ENCODE results near the gene ST7L. TPM values are rescaled to one million over a fixed set of nuclear protein-coding genes. Genes with fewer than 3 reads are reported as not detected.

Gene ST7L
- total RNA-seq, 1 donor from 2014 or later = 14.8 TPM

- Histone ChIP-seq H3K9ac (ENCODE audit: low read length) (no peak overlapping the region), H3K4me1 (ENCODE audit: insufficient read depth, low read length) (peaks cover 17% of the 10 kb centered on the region), H3K27me3 (ENCODE audit: insufficient read depth, low read length) (peaks cover 69% of the 10 kb centered on the region), H3K4me3 (ENCODE audit: insufficient read depth, low read depth, low read length) (no peak overlapping the region), H3K27ac (ENCODE audit: low read depth, low read length) (no peak overlapping the region), H2AFZ (ENCODE audit: low read depth, low read length) (no peak overlapping the region), H3K36me3 (ENCODE audit: insufficient read depth, low read length) (no peaks in the 10 kb centered on the region), H3K9me3 (ENCODE audit: insufficient read depth, low read depth, low read length) (no peaks in the 10 kb centered on the region), H4K20me1 (ENCODE audit: insufficient read depth, low read length) (peaks cover 36% of the 10 kb centered on the region), H3K4me2 (ENCODE audit: low read length) (no peak overlapping the region), H3K79me2 (ENCODE audit: insufficient read depth, low read length) (no peaks in the 10 kb centered on the region)
- H3K36me3 Mint-ChIP-seq (ENCODE audit: low read depth, unreplicated experiment) = peaks cover 11% of the 10 kb centered on the region
- no peak overlapping the region for H3K27ac Mint-ChIP-seq (ENCODE audit: unreplicated experiment)
- TF ChIP-seq EZH2 (IDR thresholded peaks at IDR 0.05; ENCODE audit: insufficient read depth, low read length) (no peak), CTCF (IDR thresholded peaks at IDR 0.05; ENCODE audit: insufficient read depth, low read depth, low read length) (no peak)
- DNase-seq (ENCODE audit: low read depth) = no peak
- H3K9me3 Mint-ChIP-seq (ENCODE audit: unreplicated experiment) = no peaks in the 10 kb centered on the region
- peaks cover 57% of the 10 kb centered on the region for H3K4me1 Mint-ChIP-seq (ENCODE audit: low read depth, unreplicated experiment)
- H3K27me3 Mint-ChIP-seq (ENCODE audit: low read depth, unreplicated experiment) = peaks cover 2% of the 10 kb centered on the region
- no peak overlapping the region for H3K4me3 Mint-ChIP-seq (ENCODE audit: unreplicated experiment)
- FAIRE-seq = no peak
Observed at GRCh38 chr1:112517646-112518045, 101.3 kb downstream of the ST7L start.

GRCh38 chr1:112517231-112517630 lies 101.7 kb downstream of the ST7L start:
- Mint-ChIP-seq H3K27me3 (ENCODE audit: low read depth, unreplicated experiment) (peaks cover 3% of the 10 kb centered on the region), H3K4me1 (ENCODE audit: low read depth, unreplicated experiment) (peaks cover 53% of the 10 kb centered on the region), H3K36me3 (ENCODE audit: low read depth, unreplicated experiment) (peaks cover 11% of the 10 kb centered on the region), H3K9me3 (ENCODE audit: unreplicated experiment) (no peaks in the 10 kb centered on the region), H3K27ac (ENCODE audit: unreplicated experiment) (no peak overlapping the region), H3K4me3 (ENCODE audit: unreplicated experiment) (no peak overlapping the region)
- Histone ChIP-seq H3K9me3 (ENCODE audit: insufficient read depth, low read depth, low read length) (no peaks in the 10 kb centered on the region), H3K4me3 (ENCODE audit: insufficient read depth, low read depth, low read length) (no peak overlapping the region), H2AFZ (ENCODE audit: low read depth, low read length) (no peak overlapping the region), H3K9ac (ENCODE audit: low read length) (no peak overlapping the region), H4K20me1 (ENCODE audit: insufficient read depth, low read length) (peaks cover 33% of the 10 kb centered on the region), H3K4me1 (ENCODE audit: insufficient read depth, low read length) (peaks cover 14% of the 10 kb centered on the region), H3K27ac (ENCODE audit: low read depth, low read length) (no peak overlapping the region), H3K36me3 (ENCODE audit: insufficient read depth, low read length) (no peaks in the 10 kb centered on the region), H3K79me2 (ENCODE audit: insufficient read depth, low read length) (no peaks in the 10 kb centered on the region), H3K4me2 (ENCODE audit: low read length) (no peak overlapping the region), H3K27me3 (ENCODE audit: insufficient read depth, low read length) (peaks cover 73% of the 10 kb centered on the region)
- FAIRE-seq (no peak), DNase-seq (ENCODE audit: low read depth) (no peak)
- no peak for TF ChIP-seq EZH2 (IDR thresholded peaks at IDR 0.05; ENCODE audit: insufficient read depth, low read length)
- no peak for TF ChIP-seq CTCF (IDR thresholded peaks at IDR 0.05; ENCODE audit: insufficient read depth, low read depth, low read length)

- no peak overlapping the region for H3K4me2 ChIP-seq (ENCODE audit: low read length)
- H2AFZ ChIP-seq (ENCODE audit: low read depth, low read length) = no peak overlapping the region
- no peak overlapping the region for H3K27ac Mint-ChIP-seq (ENCODE audit: unreplicated experiment)
- no peak overlapping the region for H3K4me3 ChIP-seq (ENCODE audit: insufficient read depth, low read depth, low read length)
- no peaks in the 10 kb centered on the region for H3K9me3 ChIP-seq (ENCODE audit: insufficient read depth, low read depth, low read length)
- peak overlapping the region; percentile 17 for H3K4me3 Mint-ChIP-seq (ENCODE audit: unreplicated experiment)
- H3K36me3 Mint-ChIP-seq (ENCODE audit: low read depth, unreplicated experiment) = peaks cover 11% of the 10 kb centered on the region
- peaks cover 3% of the 10 kb centered on the region for H3K27me3 Mint-ChIP-seq (ENCODE audit: low read depth, unreplicated experiment)
- peaks cover 22% of the 10 kb centered on the region for H4K20me1 ChIP-seq (ENCODE audit: insufficient read depth, low read length)
- H3K9ac ChIP-seq (ENCODE audit: low read length) = no peak overlapping the region
- no peak for FAIRE-seq
- no peak overlapping the region for H3K27ac ChIP-seq (ENCODE audit: low read depth, low read length)
- H3K79me2 ChIP-seq (ENCODE audit: insufficient read depth, low read length) = no peaks in the 10 kb centered on the region
- peaks cover 79% of the 10 kb centered on the region for H3K27me3 ChIP-seq (ENCODE audit: insufficient read depth, low read length)
- no peaks in the 10 kb centered on the region for H3K36me3 ChIP-seq (ENCODE audit: insufficient read depth, low read length)
- TF ChIP-seq CTCF (IDR thresholded peaks at IDR 0.05; ENCODE audit: insufficient read depth, low read depth, low read length) (no peak), EZH2 (IDR thresholded peaks at IDR 0.05; ENCODE audit: insufficient read depth, low read length) (no peak)
- peaks cover 11% of the 10 kb centered on the region for H3K4me1 ChIP-seq (ENCODE audit: insufficient read depth, low read length)
- no peak for DNase-seq (ENCODE audit: low read depth)
- peaks cover 42% of the 10 kb centered on the region for H3K4me1 Mint-ChIP-seq (ENCODE audit: low read depth, unreplicated experiment)
- H3K9me3 Mint-ChIP-seq (ENCODE audit: unreplicated experiment) = no peaks in the 10 kb centered on the region
Observed at GRCh38 chr1:112516141-112516540, 102.8 kb downstream of the ST7L start.

All from astrocyte (in vitro differentiated cells and primary cell).